HG03571 (cell line): ENCODE measurements around the gene MAN1A2.

Experiments used
- ATAC-seq: cut with Tn5 transposase; IDR thresholded peaks from one replicate; pipeline ENCODE4 v1.9.1; 2021; ENCODE audit not compliant: unreplicated experiment

The MAN1A2 gene

DNA sequence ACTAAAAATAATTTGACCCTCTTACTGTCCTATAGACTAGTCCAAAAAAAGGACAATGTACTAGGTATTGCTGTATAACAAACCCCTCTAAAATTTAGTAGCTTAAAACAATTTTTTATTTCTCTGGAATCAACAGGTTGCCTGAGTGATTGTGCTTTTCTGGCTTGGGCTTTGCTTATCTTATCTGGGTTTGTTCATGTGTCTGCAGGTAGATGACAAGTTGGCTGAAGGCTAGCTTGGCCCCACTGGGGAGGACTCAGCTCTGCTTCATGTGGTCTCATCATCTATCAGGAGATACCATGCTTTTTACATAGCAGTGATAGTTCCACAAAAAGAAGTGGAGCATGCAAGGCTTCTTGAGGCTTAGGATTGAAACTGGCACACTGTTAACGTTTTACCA is 114.2 kb downstream of the MAN1A2 start:
- no peak for ATAC-seq

DNA sequence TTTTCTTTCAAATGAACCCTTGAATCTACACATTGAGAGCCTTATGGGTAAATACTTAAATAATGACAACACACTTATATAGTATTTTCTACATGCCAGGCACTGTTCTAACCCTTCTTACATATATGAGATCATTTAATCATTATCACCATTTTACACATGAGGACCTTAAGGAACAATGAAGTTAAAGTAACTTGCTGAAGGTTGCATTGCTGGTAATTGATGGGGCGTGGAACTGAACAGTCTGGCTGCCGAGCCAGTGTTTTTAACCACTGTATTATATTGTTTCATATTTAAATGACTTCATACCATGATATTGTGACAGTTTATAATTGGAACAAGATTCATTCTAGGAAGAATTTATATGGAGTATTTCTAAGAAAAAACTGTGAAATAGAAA is 126.7 kb downstream of the MAN1A2 start:
- ATAC-seq: no peak

DNA sequence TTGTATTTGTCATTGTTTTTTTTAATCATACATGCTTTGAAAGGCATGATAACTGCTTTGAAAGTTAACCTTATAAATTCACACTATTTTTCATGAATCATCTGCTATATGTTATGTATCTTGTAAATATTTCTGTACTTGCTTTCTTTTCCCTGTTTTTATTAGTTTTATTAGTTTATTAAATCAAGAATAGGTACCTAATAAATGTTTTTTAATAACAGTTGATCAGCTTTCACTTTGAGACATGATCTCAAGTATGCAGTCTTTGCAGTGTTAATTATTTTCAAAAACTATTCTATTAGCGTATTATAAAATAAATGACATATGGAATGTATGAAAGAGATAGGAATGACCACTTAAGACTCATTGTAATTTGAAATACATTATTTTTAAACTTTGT is 127.8 kb downstream of the MAN1A2 start:
- no peak for ATAC-seq

DNA sequence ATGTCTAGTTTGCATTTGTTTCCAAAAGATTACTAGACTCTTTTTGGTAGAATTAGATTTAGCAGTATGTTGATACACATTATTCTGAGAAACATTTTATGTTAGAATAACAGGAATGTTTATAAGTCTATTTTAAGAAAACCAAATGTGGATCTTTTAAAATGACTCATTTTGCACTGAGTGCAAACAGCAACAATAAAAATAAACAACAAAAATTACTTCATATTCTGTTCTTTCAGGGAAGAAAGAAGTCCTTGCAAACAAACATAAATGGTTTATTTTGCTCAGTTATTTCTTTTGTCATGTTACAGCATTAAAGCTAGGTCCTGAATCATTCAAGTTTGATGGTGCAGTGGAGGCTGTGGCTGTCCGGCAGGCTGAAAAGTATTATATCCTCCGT is 131.8 kb downstream of the MAN1A2 start:
- no peak for ATAC-seq

DNA sequence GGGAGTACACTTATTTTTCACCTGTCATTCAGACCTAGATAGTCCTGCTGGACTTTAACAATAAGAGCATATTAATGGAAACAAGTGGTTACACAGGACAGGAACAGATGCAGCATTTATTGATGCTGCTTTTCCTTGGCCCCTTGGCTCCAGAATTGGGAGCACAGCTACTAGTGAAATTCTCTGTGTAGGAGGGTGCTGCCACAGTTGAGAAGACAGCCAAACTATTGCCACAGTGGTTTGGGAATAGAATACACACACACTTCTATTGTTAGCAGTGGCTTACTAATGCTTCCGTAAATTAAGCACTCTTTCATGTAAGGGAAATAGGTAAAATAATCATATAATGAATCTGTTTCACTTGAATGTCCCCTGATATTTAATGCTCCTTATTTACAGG is 133.3 kb downstream of the MAN1A2 start:
- ATAC-seq: no peak

DNA sequence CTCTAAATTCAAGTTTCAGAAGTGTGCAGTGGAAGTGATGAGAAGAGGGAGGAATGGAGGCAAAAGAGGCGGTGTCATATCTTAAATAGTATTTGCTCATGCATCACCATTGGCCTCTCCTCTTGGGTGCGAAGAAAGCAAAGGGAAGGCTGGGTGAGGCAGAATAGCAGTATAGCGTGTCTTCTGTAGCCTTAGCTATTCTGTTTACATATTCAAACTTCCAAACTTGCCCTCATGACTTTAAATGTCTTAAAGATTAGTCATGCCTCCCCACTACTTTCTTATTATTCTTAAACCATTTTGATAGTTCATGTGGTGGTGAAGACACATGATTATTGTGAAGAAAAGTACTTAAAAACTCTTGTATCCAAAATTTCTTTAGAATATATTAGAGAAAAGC is 134.0 kb downstream of the MAN1A2 start:
- ATAC-seq: no peak

DNA sequence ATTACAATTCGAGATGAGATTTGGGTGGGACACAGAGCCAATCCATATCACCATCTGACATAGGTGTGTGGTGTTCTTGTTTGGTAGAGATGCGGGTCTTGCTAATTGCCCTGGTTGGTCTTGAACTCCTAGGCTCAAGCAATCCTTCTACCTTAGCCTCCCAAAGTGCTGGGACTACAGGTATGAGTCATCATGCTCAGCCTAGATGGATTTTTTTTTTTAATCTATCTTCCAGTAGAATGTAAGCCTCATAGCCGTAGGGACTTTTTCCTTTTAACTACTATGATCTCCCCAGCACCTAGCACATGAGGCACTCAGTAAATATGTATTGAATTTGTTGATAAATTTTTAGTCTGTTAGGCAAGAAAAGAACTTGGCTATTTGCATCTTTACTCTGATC is 144.0 kb downstream of the MAN1A2 start:
- no peak for ATAC-seq

DNA sequence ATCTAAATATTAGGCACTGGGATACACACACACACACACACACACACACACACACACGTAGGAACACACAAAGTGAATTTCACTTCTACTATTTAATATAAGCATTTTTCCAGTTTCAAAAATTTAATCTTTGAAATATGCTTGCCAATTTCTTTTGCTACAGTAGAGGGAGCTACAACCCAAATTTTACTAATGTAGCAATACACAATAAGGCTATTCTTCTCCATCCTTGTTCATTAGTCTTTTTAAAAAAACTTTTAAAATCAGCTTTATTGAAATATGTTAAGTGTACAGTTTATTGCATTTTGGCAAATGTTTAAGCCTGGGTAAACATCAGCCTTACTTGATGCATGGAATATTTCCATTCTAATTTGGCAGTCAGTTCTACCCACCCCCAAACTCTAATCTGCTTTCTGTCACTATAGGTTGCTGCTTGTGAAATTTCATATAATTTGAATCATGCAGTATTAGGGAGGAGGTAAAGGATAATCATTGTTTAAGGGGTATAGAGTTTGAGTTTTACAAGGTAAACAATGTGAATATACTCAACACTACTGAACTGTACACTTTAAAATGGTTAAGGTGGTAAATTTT is 145.6 kb downstream of the MAN1A2 start:
- no peak for ATAC-seq

DNA sequence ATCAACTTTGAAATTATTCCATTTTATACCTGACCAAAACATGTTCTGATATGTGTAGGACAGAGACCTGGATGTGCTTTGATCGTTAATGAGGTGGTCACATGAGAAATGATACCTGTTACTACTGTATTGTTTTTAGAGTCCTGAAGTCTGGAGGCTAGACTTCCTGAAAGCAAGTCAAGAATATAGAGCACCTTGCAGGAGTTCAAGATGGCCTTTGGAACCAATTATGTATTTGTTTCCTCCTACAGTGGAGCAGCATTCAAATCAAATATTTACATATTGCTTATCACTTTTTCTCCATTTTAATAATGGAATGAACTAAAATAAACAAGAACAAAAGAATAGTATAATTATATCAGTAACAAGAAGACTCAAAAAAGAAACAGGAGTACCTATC is 155.9 kb downstream of the MAN1A2 start:
- ATAC-seq: no peak

DNA sequence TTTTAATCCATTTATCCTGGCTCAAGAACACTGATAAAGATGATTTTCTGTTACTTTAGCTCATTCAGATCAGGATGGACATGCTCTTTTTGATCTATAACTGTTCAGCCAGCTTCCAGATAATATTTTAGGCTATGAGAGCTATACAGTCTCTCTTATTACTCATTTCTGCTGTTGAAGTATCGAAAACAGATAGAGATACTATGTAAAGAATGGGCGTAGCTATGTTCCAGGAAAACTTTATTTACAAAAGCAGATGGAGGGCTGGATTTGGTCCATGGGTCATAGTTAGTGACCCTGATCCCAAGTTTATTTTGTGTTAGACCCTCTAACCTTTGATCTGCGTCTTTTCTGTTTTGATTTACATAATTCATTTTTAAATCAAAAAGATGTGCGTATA is 159.8 kb downstream of the MAN1A2 start:
- ATAC-seq: no peak

DNA sequence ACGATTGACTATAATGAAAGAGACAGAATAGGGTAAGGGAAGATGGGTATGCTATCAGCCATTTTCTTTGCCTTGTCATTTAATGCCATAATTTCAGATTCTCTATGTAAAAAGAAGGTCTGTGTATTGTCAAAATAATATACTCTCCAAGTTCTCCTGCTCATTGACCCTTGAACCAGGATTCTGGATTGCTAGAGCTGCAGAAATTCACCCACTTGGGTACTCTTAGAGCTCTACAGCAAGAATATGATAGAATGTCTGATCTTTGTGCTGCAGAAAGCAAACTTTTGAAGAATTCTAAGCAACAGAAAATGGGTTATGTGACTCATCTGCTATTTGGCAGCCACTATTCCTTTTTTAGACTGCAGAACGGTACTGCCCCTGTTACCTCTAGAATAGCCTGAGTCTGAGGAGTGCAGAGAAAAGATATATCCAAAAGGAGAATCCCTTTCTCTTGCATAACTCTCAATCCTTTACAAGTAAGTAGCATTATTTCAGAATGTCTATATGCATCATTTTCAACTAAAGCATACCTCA is 160.4 kb downstream of the MAN1A2 start:
- no peak for ATAC-seq

DNA sequence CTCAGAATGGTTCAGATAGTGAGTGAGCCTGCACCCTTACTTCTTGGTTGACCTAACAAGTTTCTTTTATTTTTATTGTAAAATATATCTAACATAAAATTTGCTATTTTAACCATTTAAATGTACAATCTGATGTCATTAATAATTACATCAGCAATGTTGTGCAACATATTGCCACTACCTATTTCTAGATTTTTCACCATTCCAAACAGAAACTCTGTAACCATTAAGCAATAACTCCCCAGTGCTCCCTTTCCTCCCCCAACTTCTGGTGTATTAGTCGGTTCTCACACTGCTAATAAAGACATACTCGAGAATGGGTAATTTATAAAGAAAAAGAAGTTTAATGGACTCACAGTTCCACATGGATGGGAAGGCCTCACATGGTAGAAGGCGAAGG is 162.4 kb downstream of the MAN1A2 start:
- ATAC-seq: no peak

DNA sequence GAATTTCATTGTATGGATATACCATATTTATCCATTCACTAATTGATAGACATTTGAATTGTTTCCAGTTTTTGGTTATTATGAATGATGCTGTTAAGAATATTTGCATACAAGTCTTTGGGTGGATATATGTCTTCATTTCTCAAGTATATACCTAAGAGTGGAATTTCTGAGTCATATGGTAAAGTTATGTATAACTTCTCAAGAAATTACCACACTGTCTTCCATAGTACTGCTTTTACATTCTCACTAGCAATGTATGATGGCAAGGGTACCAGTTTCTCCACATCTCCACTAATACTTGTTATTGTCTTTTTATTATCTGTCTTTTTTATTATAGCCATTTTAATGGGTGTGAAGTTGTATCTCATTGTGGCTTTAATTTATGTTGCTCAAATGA is 164.0 kb downstream of the MAN1A2 start:
- no peak for ATAC-seq

DNA sequence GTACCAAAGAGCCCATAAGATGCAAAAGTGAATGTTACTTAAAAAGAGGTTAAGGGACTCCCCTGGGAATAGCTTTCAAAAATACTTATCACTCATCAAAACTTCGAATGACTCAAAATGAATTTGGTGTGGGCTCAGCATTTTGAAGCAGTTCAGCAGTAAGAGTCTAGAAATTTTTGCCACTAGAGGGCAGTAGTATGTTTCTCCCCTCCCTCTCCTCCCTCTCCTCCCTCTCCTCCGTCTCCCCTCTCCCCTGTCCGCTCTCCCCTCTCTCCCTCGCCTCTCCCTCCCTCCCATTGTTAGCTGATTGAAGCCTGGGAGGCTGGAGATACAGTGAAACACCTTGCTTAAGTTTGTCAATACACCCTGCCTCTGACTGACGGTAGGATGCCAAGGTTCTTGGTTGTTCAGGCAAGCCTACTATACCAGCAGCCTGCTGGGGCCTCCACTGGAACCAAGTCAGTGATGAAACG is 167.8 kb downstream of the MAN1A2 start:
- ATAC-seq: peak; percentile 80

DNA sequence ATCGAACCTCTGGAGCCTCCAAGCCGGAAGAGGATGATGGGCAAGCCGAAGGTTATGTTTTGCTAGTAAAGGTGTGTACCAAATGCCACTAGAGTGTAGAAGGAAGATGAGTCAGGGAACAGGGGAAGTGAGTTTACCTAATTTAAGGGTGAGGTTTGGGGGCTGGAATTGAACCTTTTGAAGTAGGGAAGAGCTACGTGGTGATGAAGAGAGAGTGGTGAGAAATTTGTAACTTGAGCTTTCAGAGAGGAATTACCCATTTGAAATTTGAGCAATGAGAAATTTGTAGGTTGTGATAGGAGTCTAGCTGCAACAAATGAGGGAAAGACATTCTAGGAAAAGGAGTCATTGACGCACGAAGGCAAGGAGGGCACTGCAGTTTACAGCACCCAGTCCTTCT is 168.6 kb downstream of the MAN1A2 start:
- ATAC-seq: no peak

DNA sequence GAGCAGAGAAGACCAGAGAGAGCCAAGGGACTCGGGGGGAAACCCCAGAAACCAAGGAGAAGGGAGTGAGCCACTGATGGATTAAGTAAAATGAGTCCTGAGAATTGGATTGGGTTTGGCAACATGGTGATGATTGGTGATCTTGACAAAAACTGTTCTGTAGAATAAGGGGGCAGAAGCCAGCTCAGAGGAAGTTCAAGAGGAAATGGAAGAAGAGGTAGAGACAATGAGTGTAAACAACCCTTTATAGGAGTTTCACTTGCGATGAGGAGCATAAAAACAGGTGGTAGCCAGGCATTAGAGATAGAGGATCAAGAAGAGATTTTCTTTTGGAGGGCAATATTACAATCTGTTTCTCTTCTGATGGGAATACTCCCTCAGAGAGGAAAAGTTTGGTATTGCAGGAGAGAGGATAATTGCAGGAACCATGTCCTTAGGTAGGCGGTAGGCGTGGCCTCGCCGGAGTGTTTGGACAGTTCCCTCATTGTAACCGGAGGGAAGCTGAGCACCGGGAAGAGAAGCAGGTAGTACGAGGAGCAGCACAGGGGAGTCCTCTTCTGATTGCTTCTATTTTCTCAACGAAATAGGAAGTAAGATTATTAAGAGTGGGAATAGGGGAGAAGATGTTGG is 170.2 kb downstream of the MAN1A2 start:
- ATAC-seq: no peak

DNA sequence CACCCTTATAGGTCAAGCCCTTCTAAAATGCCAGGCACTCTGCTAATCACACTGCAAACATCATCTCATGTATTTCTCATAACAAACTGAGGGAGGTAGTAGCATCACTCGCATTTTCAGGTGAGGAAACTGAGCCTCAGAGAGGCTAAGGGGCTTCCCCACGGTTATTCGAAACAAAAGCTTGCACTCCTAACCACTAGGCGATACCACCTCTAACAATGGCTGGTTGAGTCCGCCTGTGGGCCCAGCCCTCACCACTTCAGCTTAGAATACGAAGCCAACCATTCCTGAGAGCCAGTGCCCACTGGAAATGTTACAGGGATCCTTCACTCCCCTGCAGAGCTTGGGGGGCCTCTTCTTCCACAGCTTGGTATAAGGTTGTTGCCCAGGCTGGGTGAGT is 173.3 kb downstream of the MAN1A2 start:
- no peak for ATAC-seq

DNA sequence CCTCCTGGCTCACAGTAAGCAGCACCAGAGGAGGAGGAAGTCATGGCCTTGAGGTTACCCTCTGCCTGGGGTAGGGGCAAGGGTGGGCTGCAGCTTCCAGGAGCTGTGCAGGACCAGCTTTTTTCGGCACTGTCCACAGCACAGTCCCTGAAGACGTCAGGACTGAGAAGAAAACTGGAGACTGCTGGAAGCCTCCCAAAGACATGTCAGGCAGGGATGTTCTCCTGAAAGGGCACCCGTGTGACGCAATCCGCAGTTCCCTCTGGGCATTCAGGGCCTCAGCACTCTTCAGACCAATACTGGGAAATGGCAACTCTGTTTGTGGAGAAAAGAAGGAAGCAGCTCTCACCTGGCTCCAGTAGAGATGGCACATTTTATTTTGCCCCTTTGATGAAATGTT is 173.8 kb downstream of the MAN1A2 start:
- ATAC-seq: no peak

DNA sequence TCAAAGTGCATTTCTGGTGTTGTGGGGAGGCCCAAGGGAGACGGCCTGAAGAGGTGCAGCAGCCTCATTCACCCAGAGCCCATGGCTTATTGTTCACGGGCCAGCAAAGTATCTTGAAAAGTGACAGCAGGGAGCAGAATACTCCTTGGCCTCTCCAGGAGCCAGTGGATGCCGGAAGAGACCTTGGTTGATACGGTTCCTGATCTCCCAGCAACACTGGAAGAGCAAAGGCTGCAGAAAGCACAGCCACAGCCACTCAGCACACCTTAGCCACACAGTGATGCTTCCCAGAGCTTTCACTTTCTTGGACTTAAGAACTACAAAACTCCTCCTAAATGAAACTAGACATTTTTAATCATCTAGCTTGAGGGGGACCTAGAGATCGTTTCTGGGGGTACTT is 174.3 kb downstream of the MAN1A2 start:
- ATAC-seq: no peak

DNA sequence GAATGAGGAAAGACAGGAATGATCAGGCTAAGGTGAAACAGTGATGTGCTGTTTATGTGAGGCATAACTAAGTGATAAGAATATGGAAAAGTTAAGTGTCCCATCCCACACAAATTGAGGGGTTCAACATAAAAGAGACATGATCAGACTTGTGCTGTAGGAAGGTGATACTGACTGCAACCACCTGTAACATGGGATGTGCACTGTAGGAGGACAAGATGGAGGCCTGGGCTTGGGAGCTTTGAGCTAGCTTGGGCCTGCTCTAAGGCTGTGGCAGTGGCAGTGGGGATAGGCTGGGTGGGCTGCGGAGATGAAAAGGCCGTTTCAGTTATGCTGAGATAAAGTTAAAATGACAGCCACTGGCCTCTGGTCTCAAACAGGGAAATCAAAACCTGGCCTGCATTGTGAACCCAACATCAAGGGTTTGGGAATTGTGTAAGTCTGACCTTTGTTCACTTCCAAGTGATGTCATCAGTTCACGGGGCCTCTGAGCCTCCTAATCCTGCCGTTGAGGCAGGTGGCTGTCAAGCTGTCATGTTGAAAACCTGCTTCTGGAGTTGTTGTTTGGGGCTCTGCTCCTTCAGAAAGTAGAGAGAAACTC is 177.4 kb downstream of the MAN1A2 start:
- ATAC-seq: no peak

DNA sequence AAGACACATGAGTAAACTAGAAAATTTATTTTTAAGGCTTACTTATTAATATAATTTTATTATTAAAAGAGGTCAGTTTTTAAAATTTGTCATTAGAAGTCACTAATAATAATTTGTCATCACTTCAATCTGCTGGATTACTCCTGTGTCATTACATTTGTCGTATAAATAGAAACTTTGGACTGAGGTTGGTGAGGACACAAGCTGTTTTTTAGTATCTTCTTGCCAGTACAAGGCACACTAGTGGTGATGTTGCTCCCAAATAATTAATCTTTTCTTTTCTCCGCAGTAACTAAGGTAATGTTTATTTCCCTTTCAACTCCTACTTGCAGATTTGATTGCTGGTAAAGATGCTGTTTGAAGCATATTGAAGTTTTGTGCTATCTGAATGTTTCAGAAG is 179.2 kb downstream of the MAN1A2 start:
- ATAC-seq: no peak

DNA sequence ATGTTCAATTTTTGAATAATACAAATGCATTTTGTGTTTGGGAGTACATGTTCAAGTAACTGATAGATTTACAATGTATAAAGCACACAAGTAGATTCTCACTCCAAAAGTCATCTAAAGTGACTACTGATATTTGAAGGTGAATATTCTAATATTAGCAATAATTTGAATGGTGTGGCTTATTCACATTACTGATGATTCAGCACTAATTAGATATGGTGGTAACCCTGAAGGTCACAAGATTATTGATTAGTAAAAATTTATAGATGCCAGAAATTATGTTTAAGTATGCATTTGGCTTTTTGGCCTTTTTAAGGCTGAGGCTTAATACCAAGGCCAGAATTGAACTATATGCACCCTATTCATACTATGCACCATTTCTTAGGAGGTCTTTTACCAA is 186.2 kb downstream of the MAN1A2 start:
- no peak for ATAC-seq

DNA sequence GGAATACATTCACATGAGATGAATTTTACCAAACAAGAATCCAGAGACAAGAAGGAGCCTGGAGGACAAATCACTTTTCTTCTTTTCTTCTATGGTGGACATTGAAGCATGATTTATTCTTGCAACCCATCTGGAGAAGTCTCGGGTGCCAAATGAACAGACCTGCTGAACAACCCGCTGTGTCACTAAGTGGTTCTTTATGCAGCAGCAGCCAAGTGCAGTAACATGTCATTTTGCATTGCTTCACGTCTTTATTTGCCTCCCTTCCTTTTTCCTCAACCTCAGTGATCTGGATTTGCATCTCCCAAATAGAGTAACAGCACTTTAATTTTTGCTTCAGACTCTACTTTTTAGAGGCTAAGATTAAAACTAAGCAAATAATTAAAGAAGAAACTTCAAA is 188.6 kb downstream of the MAN1A2 start:
- no peak for ATAC-seq
